GM19328 (cell line): ENCODE measurements around the gene KRTAP1-1.
"Not testable (repeated sequence)": the region's sequence is repeated elsewhere in the genome, so short reads cannot be mapped to it uniquely, and the experiment has no call there.

ENCODE experiments used
- ATAC-seq: cut with Tn5 transposase; IDR thresholded peaks from one replicate; pipeline ENCODE4 v1.9.1; 2021; ENCODE audit warnings: mild to moderate bottlenecking, moderate library complexity; ENCODE audit not compliant: unreplicated experiment

The KRTAP1-1 gene

GRCh38 chr17:41040783-41041571 lies at the start of gene KRTAP1-1:
Gene KRTAP1-1 (minus strand): TSS chr17:41041450. CDS start chr17:41041397, 53 bp downstream.
- ATAC-seq = not testable (repeated sequence)

GRCh38 chr17:41088760-41089352 lies 47.6 kb upstream of the KRTAP1-1 start:
- not testable (repeated sequence) for ATAC-seq

DNA sequence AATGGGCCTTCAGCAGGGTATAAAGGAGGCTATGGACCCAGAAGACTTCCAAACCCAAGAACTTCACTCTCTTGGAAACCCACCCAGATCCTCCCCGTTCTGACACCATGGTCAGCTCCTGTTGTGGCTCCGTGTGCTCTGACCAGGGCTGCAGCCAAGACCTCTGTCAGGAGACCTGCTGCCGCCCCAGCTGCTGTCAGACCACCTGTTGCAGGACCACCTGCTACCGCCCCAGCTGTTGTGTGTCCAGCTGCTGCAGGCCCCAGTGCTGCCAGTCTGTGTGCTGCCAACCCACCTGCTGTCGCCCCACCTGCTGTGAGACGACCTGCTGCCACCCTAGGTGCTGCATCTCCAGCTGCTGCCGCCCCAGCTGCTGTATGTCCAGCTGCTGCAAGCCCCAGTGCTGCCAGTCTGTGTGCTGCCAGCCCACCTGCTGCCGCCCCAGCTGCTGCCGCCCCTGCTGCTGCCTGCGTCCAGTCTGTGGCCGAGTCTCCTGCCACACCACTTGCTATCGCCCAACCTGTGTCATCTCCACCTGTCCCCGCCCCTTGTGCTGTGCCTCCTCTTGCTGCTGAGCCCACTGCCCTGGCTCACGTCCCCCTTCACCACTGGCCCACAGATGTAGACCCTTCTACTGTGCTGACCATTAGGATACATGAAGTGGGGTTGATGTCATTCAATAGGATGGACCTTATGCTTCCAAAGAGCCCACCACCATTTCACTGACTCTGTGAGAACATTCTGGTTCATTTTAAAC lies 43.0 kb upstream of the KRTAP1-1 start, which contains the start of gene KRTAP4-7:
Gene KRTAP4-7, plus strand, starts transcription at position 51 of the 757 bp plus-strand sequence. Its CDS starts 57 bp downstream, at position 108.
- not testable (repeated sequence) for ATAC-seq

GRCh38 chr17:41083427-41083826 lies 42.2 kb upstream of the KRTAP1-1 start:
- ATAC-seq = not testable (repeated sequence)

- no peak for ATAC-seq
These were observed 41.4 kb upstream of the KRTAP1-1 start for GRCh38 chr17:41082626-41083025.

DNA sequence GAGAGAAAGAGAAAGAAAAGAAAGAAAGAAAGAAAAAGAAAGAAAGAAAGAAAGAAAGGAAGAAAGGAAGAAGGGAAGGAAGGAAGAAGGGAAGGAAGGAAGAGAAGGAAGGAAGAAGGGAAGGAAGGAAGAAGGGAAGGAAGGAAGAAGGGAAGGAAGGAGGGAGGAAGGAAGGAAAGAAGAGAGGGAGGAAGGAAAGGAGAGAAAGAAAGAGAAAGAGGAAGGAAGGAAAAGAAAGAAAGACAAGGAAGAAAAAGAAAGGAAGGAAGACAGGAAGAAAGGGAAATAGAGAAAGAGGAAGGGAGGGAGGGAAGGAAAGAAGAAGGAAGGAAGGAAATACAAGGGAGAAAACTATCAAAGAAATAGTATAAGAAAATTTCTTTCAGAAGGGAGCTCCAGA lies 35.5 kb upstream of the KRTAP1-1 start:
- ATAC-seq = no peak

GRCh38 chr17:41073676-41074075 lies 32.4 kb upstream of the KRTAP1-1 start:
- ATAC-seq = no peak

DNA sequence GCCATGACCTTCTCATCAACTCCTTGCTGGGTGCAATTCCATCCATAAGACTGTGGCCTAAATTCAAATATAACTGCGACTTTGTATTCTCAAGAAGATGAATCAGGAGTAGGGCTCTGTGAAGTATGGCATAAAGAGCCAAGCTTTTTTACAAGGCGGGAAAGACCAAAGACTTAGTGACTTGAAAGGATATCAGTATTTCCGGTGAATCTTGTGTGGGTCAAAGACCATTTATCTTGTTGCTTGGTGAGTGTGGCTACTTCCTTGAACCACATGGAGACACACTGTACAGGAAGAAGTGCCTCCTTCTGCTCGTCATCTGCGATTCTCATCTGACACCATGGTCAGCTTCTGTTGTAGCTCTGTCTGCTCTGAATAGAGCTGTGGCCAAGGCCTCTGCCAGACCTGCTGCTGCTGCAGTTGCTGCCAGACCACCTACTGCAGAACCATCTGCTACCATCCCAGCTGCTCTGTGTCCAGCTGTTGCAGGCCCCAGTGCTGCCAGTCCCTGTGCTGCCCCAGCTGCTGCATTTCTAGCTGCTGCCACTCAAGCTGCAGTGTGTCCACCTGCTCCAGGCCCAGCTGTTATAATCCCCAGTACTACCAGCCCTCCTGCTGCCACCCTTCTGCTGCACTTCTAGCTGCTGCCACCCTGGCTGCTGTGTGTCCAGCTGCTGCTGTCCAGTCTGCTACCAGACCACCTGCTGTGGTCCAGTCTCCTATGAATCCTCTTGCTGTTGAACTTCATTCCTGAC lies 30.5 kb upstream of the KRTAP1-1 start:
- no peak for ATAC-seq

GRCh38 chr17:41069031-41069430 lies 27.8 kb upstream of the KRTAP1-1 start:
- no peak for ATAC-seq

- no peak for ATAC-seq
These were observed 26.0 kb upstream of the KRTAP1-1 start for GRCh38 chr17:41067281-41067680.

- ATAC-seq = no peak
These were observed 24.8 kb upstream of the KRTAP1-1 start, which contains the start of gene KRTAP2-4 for GRCh38 chr17:41065829-41066624. Gene KRTAP2-4 (minus strand): TSS chr17:41065879. CDS start chr17:41065845, 34 bp downstream.

GRCh38 chr17:41065016-41065689 lies 23.9 kb upstream of the KRTAP1-1 start:
- ATAC-seq = not testable (repeated sequence)

GRCh38 chr17:41064301-41064700 lies 23.1 kb upstream of the KRTAP1-1 start:
- ATAC-seq = no peak

GRCh38 chr17:41063449-41063848 lies 22.2 kb upstream of the KRTAP1-1 start:
- no peak for ATAC-seq

- no peak for ATAC-seq
These were observed 20.7 kb upstream of the KRTAP1-1 start for GRCh38 chr17:41061964-41062363.

GRCh38 chr17:41060052-41060604 lies 18.9 kb upstream of the KRTAP1-1 start, which contains the start of gene KRTAP2-3:
Gene KRTAP2-3 (minus strand): TSS chr17:41060114. CDS start chr17:41060050, 64 bp downstream.
- ATAC-seq = no peak

GRCh38 chr17:41059276-41060051 lies 18.2 kb upstream of the KRTAP1-1 start:
- ATAC-seq = not testable (repeated sequence)

DNA sequence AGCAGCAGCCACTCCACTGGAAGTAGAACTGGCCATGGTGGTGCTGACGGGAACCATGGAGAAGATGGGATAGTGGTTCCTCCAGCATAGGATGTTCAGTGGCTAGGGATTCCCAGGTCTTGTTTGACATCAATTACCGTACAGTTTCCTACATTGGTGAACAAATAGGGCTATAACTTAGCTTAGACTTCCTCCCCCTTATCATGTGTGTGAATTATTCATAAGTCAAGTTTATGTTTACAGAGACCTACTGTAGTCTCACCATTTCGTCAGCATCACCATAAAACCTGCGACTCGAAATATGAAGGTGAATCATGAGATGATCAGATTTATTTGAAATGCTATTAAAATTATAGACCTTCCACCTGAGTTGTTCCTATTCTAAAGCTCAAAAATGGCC lies 17.5 kb upstream of the KRTAP1-1 start:
- no peak for ATAC-seq
